HepG2 (cell line): ENCODE results near the gene POU1F1. TPM values are rescaled to one million over a fixed set of nuclear protein-coding genes. Genes with fewer than 3 reads are reported as not detected.

ENCODE experiments used
- ATAC-seq: fragments of 200-7000 bp; cut with Tn5 transposase; 3 replicates; pipeline ENCODE4 v1.9.1; 2020; ENCODE audit warnings: mild to moderate bottlenecking, moderate library complexity
- BruUV-seq: library from RNA; stranded (reverse); fragments of 400-500 nt; replicated peaks from 2 replicates; lab custom pipeline; 2021; lab: Mats Ljungman, UMichigan
- CTCF ChIA-PET: fragments of 300-600 bp; formaldehyde crosslinking; extraction: SDS; loops from one replicate; lab custom pipeline; 2021; ENCODE audit warnings: low total read pairs, inconsistent platforms, low intra/inter-chr PET ratio; lab: Yijun Ruan, JAX
- POLR2A ChIA-PET: fragments of 350-600 bp; sonication (Branson Sonifier 250); formaldehyde crosslinking; loops from one replicate; lab custom pipeline; 2020; ENCODE audit warnings: antibody characterized with exemption, inconsistent platforms; lab: Yijun Ruan, JAX
- DNase-seq: peaks from one replicate; pipeline ENCODE4 v3.0.0-alpha.2; 2015; ENCODE audit warnings: low spot score
- FAIRE-seq: peaks from 3 replicates; lab custom pipeline; 2011; peaks lifted over from hg19 to GRCh38; lab: Jason Lieb, UNC
- H2AFZ ChIP-seq: one replicate; pipeline ENCODE4 v1.6.1; 2011; ENCODE audit warnings: low read length, inconsistent platforms
- H3K27ac ChIP-seq: fragments of 300-600 bp; 3 replicates; pipeline ENCODE4 v1.8.0; 2011; ENCODE audit warnings: mixed run types, mild to moderate bottlenecking, mixed read lengths, low read length, inconsistent platforms; ENCODE audit not compliant: insufficient read depth; ENCODE audit errors: extremely low read length
- H3K27me3 ChIP-seq, 2 experiments: fragments of 200-600 bp in 1 of 2; 2 replicates in 1 of 2; 3 replicates in 1 of 2; pipeline versions ENCODE4 v1.6.0 to v1.8.0; 2011; ENCODE audit warnings: low read length in 2 of 2, mild to moderate bottlenecking in 2 of 2, moderate library complexity in 2 of 2, inconsistent platforms in 1 of 2; ENCODE audit not compliant: insufficient read depth in 2 of 2, control insufficient read depth in 1 of 2
- H3K36me3 ChIP-seq, 2 experiments: fragments of 200-600 bp in 1 of 2; replicated peaks in 1 of 2; 2 replicates in 1 of 2; 3 replicates in 1 of 2; pipeline versions ENCODE4 v1.5.1 to v1.8.0; 2011; ENCODE audit warnings: low read length in 2 of 2, inconsistent platforms in 1 of 2; ENCODE audit not compliant: insufficient read depth in 2 of 2, control insufficient read depth in 1 of 2
- H3K4me1 ChIP-seq: 2 replicates; pipeline ENCODE4 v1.5.1; 2012; ENCODE audit warnings: low read length, inconsistent platforms; ENCODE audit not compliant: insufficient read depth
- H3K4me2 ChIP-seq: 2 replicates; pipeline ENCODE4 v1.6.0; 2011; ENCODE audit warnings: low read depth, low read length, inconsistent platforms
- H3K4me3 ChIP-seq, 3 experiments: fragments of 200-600 bp in 1 of 3; sonication (generic), shearing (Covaris generic) in 1 of 3; replicated peaks in 1 of 3; 2 replicates each; pipeline ENCODE4 v1.5.1; 2011 to 2016; ENCODE audit warnings: low read length in 3 of 3, inconsistent platforms in 2 of 3, low read depth in 2 of 3, mild to moderate bottlenecking in 2 of 3, control low read depth in 1 of 3, mixed read lengths in 1 of 3; ENCODE audit not compliant: insufficient read depth in 1 of 3
- H3K79me2 ChIP-seq: one replicate; pipeline ENCODE4 v1.6.1; 2011; ENCODE audit warnings: low read length, inconsistent platforms; ENCODE audit not compliant: insufficient read depth
- H3K9ac ChIP-seq: 2 replicates; pipeline ENCODE4 v1.6.0; 2011; ENCODE audit warnings: mild to moderate bottlenecking, low read depth, low read length, inconsistent platforms; ENCODE audit not compliant: insufficient read depth
- H3K9me3 ChIP-seq: 2 replicates; pipeline ENCODE4 v1.5.1; 2012; ENCODE audit warnings: mild to moderate bottlenecking, low read length
- H4K20me1 ChIP-seq: 2 replicates; pipeline ENCODE4 v1.6.0; 2011; ENCODE audit warnings: inconsistent platforms, mild to moderate bottlenecking, low read length, moderate library complexity; ENCODE audit not compliant: insufficient read depth
- ATRX ChIP-seq: sonication (generic); formaldehyde crosslinking; IDR thresholded peaks from 2 replicates; pipeline ENCODE4 v1.4.0; 2020; ENCODE audit warnings: missing genetic modification reagents, borderline replicate concordance
- CENPX ChIP-seq: sonication (generic); formaldehyde crosslinking; IDR thresholded peaks from 2 replicates; pipeline ENCODE4 v1.9.0; 2021; ENCODE audit warnings: mild to moderate bottlenecking, missing genetic modification reagents, moderate library complexity
- FOXK1 ChIP-seq: sonication (generic); formaldehyde crosslinking; IDR thresholded peaks from 2 replicates; pipeline ENCODE4 v1.4.0; 2020; ENCODE audit warnings: low read depth, missing genetic modification reagents, borderline replicate concordance
- GABPA ChIP-seq, 2 experiments: IDR thresholded peaks; 2 replicates each; pipeline ENCODE4 v1.6.1; 2011 to 2016; ENCODE audit warnings: low read depth in 2 of 2, low read length in 1 of 2, missing biosample characterization in 1 of 2, missing genetic modification characterization in 1 of 2
- IRF2 ChIP-seq: IDR thresholded peaks from 2 replicates; pipeline ENCODE4 v1.6.1; 2018; ENCODE audit warnings: missing genetic modification reagents, missing compliant biosample characterization
- KDM3A ChIP-seq: IDR thresholded peaks from 2 replicates; pipeline ENCODE4 v1.6.1; 2018; ENCODE audit warnings: low read depth, missing compliant biosample characterization
- MAF1 ChIP-seq: sonication (generic); formaldehyde crosslinking; IDR thresholded peaks from 2 replicates; pipeline ENCODE4 v1.5.0; 2020; ENCODE audit warnings: missing genetic modification reagents, borderline replicate concordance
- WIZ ChIP-seq: sonication (generic); formaldehyde crosslinking; IDR thresholded peaks from 2 replicates; pipeline ENCODE4 v1.5.1; 2020; ENCODE audit warnings: mild to moderate bottlenecking, missing genetic modification reagents
- ZNF160 ChIP-seq: sonication (generic); formaldehyde crosslinking; IDR thresholded peaks from 2 replicates; pipeline ENCODE4 v1.8.0; 2022; ENCODE audit warnings: mild to moderate bottlenecking, inconsistent platforms, missing genetic modification reagents
- ZNF343 ChIP-seq: sonication (generic); formaldehyde crosslinking; IDR thresholded peaks from 2 replicates; pipeline ENCODE4 v1.4.0; 2020; ENCODE audit warnings: mild to moderate bottlenecking, missing genetic modification reagents
- ZNF558 ChIP-seq: sonication (generic); formaldehyde crosslinking; IDR thresholded peaks from 2 replicates; pipeline ENCODE4 v1.9.0; 2022; ENCODE audit warnings: mild to moderate bottlenecking, missing genetic modification reagents, borderline replicate concordance
- WGBS: methylation state at CpG from one replicate; pipeline ENCODE4 v1.1.6; 2017; ENCODE audit warnings: low lambda C conversion rate; 5-methylcytosine and 5-hydroxymethylcytosine counted together
- in situ Hi-C: cut with HindIII; loops from 2 replicates; pipeline ENCODE4 v1.10.0; 2017; ENCODE audit warnings: low pct_unique_long_range_greater_than_20kb; ENCODE audit not compliant: extremely low pct_ligation_motif_present
- intact Hi-C: fragments of 100-400 bp; cut with micrococcal nuclease; formaldehyde crosslinking; loops from one replicate; pipeline ENCODE4 v1.10.0; 2022; ENCODE audit not compliant: unreplicated experiment
- polyA plus RNA-seq, 8 experiments: library from polyadenylated mRNA; depleted of rRNA in 3 of 8; stranded (reverse) in 7 of 8; unstranded in 1 of 8; fragments of >200 nt; fragmentation: Illumina TruSeq in 4 of 8; extraction: Trizol in 4 of 8; gene quantifications; 2 replicates each; pipeline versions ENCODE4 v1.2.1 to v1.2.3, GENCODE V29; 2011 to 2016; ENCODE audit warnings: low read depth in 4 of 8, missing spikeins in 1 of 8, mixed read lengths in 1 of 8; ENCODE audit not compliant: insufficient read depth in 1 of 8
- total RNA-seq, 5 experiments: library from RNA; depleted of rRNA; stranded (reverse); fragments of >200 nt; fragmentation: Illumina TruSeq; extraction: Trizol; gene quantifications; 2 replicates each; pipeline ENCODE4 v1.2.3, GENCODE V29; 2016; ENCODE audit warnings: low read depth in 1 of 5
- TF ChIP-seq, protein P1 (sequence below): sonication (generic); formaldehyde crosslinking; IDR thresholded peaks from 2 replicates; pipeline ENCODE4 v1.5.0; 2020; ENCODE audit warnings: missing genetic modification reagents

POU1F1 gene
- total and polyA plus RNA-seq, 2 of the 13 experiments (the other 11 are each of a cell fraction or from before 2014, with no cell fraction given) = not detected

DNA sequence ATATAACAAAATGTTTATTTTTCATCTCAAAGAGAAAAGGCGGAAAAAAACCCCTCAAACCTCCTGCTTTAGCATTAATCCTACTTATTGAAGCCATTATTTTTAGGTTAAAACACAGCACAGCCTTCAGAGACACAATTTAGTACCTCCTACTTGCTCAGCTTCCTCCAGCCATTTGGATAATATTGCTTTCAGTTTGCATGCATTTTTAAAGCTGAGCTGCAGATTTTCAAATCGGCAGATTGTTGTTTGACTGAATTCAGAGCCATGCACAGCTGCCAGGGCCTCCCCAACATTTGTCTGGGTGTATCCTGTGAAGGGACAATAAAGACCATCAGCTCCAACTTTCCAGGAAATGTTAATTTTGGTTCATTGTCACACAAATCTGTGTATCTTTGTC lies 14.5 kb downstream of the POU1F1 start:
- BruUV-seq = no TSS peak
- ATAC-seq (no peak), FAIRE-seq (no peak), DNase-seq (no peak)
- CTCF ChIA-PET = no interaction called here
- no peak overlapping the region for H2AFZ ChIP-seq
- no peaks in the 10 kb centered on the region for H3K79me2 ChIP-seq
- no peaks in the 10 kb centered on the region for H4K20me1 ChIP-seq
- POLR2A ChIA-PET = no interaction called here
- H3K9me3 ChIP-seq = no peaks in the 10 kb centered on the region
- no peak overlapping the region for H3K27ac ChIP-seq
- H3K36me3 ChIP-seq = no peaks in the 10 kb centered on the region
- H3K4me2 ChIP-seq = no peak overlapping the region
- intact Hi-C loops = loop anchor here (10.0 kb wide), 1 partner anchor 743 kb away; no protein-coding TSS in a partner anchor
- H3K4me1 ChIP-seq = no peaks in the 10 kb centered on the region
- H3K4me3 ChIP-seq = no peak overlapping the region
- TF ChIP-seq KDM3A (no peak), ATRX (CRISPR knock-in tag) (no peak), WIZ (no peak), ZNF558 (CRISPR knock-in tag) (no peak), ZNF343 (CRISPR knock-in tag) (no peak), ZNF160 (no peak), IRF2 (CRISPR knock-in tag) (no peak), GABPA (IDR thresholded peaks at IDR 0.05; ENCODE audit: low read depth, low read length) (no peak), GABPA (CRISPR knock-in tag; IDR thresholded peaks at IDR 0.05; ENCODE audit: low read depth) (no peak), CENPX (CRISPR knock-in tag) (no peak), MAF1 (CRISPR knock-in tag) (no peak), FOXK1 (no peak)
- TF ChIP-seq, protein P1, sequence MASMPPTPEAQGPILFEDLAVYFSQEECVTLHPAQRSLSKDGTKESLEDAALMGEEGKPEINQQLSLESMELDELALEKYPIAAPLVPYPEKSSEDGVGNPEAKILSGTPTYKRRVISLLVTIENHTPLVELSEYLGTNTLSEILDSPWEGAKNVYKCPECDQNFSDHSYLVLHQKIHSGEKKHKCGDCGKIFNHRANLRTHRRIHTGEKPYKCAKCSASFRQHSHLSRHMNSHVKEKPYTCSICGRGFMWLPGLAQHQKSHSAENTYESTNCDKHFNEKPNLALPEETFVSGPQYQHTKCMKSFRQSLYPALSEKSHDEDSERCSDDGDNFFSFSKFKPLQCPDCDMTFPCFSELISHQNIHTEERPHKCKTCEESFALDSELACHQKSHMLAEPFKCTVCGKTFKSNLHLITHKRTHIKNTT (CRISPR knock-in tag) = no peak
- 36% methylated on average over 2 of the region's 2 CpGs for WGBS
- no peaks in the 10 kb centered on the region for H3K27me3 ChIP-seq
- no peak overlapping the region for H3K9ac ChIP-seq
- in situ Hi-C loops = no loop called here
